H1 (cell line): ENCODE results near the gene TM4SF1. TPM values are rescaled to one million over a fixed set of nuclear protein-coding genes. Genes with fewer than 3 reads are reported as not detected.

Experiments
- CTBP2 ChIP-seq: IDR thresholded peaks from 2 replicates; pipeline ENCODE4 v1.7.0; 2011; ENCODE audit warnings: borderline replicate concordance, mild to moderate bottlenecking, moderate library complexity, mixed read lengths, low read length; ENCODE audit not compliant: insufficient read depth, insufficient read length
- EP300 ChIP-seq, 2 experiments: IDR thresholded peaks; 1 replicate in 1 of 2; 2 replicates in 1 of 2; pipeline ENCODE4 v1.6.1; 2011 to 2012; ENCODE audit warnings: low read depth in 2 of 2, low read length in 2 of 2, mild to moderate bottlenecking in 2 of 2, borderline replicate concordance in 1 of 2, inconsistent platforms in 1 of 2, moderate library complexity in 1 of 2
- SIN3A ChIP-seq, 2 experiments: IDR thresholded peaks in 1 of 2; conservative IDR thresholded peaks in 1 of 2; 2 replicates each; pipeline ENCODE4 v1.6.1; 2011 to 2012; ENCODE audit warnings: low read length in 2 of 2, improper control_type of control experiment in 1 of 2, low read depth in 1 of 2, mild to moderate bottlenecking in 1 of 2
- polyA plus RNA-seq, 7 experiments: library from polyadenylated mRNA; depleted of rRNA in 3 of 7; stranded (reverse) in 5 of 7; unstranded in 2 of 7; fragments of >200 nt in 5 of 7; fragments of 200-250 nt in 2 of 7; gene quantifications; 1 replicate in 5 of 7; 2 replicates in 1 of 7; 4 replicates in 1 of 7; pipeline versions ENCODE4 v1.2.1 to v1.2.3, GENCODE V29; 2011 to 2013; ENCODE audit warnings: missing spikeins in 2 of 7, mixed read lengths in 2 of 7
- total RNA-seq: library from RNA; stranded (reverse); fragmentation: NEBNext Ultra II Directional; extraction: Animal tissue kit (Norgen Biotek cat#: 25700); gene quantifications from 2 replicates; pipeline ENCODE4 v1.2.1, GENCODE V29; 2021

Gene TM4SF1
- total and polyA plus RNA-seq, 2 of the 8 experiments (the other 6 are each of a cell fraction or from before 2014, with no cell fraction given) = 0.26 to 1.3 TPM

- no peak for TF ChIP-seq SIN3A (conservative IDR thresholded peaks at IDR 0.05 in 1 of 2, IDR thresholded peaks at IDR 0.05 in 1 of 2; ENCODE audit: low read depth in 1 of 2, low read length in 2 of 2)
- TF ChIP-seq CTBP2 = no peak
- no peak for TF ChIP-seq EP300 (IDR thresholded peaks at IDR 0.05; ENCODE audit: borderline replicate concordance in 1 of 2, low read depth in 2 of 2, low read length in 2 of 2)
These were observed 34.1 kb upstream of the TM4SF1 start (continued) for GRCh38 chr3:149411583-149411982.
